ENCODE results near the gene RAB1A.

DNA sequence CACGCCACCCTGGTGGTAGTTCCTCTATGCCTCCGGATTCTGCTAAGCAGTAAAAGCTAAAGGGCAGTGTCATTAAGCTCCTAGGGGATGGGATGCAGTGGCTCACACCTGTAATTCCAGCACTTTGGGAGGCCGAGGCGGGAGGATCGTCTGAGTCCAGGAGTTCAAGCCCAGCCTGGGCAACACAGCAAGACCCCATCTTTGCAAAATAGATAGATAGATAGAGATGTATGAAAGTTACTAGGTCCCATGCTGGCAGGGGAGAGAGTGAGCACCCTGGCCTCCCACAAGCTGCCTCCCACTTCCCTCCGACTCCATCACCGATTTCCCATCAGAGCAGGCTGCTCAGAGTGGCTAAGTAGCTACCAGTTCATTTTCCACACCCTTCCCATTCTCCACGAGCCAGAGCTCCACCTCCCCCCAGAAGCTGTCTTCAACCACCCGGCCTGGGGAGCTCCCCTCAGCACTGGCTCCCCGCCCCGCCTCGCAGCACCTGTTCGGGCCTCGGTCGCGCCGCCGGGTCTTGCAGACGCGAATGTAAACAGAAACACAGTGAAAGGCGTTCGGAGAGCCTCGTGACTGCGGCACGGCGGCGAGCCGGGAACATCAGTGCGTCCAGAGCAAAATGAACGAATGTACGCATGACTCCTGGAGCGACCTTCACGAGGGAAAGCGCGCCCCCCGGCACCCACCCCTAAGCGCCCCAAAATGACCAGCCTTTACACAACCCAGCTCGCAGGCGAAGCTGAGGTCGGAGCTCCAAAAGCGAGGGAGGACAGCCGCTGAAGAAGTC lies 74.3 kb downstream of the RAB1A start:
- TF ChIP-seq, protein P1, sequence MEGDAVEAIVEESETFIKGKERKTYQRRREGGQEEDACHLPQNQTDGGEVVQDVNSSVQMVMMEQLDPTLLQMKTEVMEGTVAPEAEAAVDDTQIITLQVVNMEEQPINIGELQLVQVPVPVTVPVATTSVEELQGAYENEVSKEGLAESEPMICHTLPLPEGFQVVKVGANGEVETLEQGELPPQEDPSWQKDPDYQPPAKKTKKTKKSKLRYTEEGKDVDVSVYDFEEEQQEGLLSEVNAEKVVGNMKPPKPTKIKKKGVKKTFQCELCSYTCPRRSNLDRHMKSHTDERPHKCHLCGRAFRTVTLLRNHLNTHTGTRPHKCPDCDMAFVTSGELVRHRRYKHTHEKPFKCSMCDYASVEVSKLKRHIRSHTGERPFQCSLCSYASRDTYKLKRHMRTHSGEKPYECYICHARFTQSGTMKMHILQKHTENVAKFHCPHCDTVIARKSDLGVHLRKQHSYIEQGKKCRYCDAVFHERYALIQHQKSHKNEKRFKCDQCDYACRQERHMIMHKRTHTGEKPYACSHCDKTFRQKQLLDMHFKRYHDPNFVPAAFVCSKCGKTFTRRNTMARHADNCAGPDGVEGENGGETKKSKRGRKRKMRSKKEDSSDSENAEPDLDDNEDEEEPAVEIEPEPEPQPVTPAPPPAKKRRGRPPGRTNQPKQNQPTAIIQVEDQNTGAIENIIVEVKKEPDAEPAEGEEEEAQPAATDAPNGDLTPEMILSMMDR (IDR thresholded peaks at IDR 0.05): no peak
- no peak for TF ChIP-seq POLR2A (IDR thresholded peaks at IDR 0.05)
